Heart left ventricle (tissue), 13 donors: ENCODE data around the gene RSPH6A.

Experiments used
- POLR2A ChIP-seq, 2 donors: fragments of 450-650 bp; IDR thresholded peaks; one replicate each; pipeline ENCODE4 v1.6.1; 2017; ENCODE audit warnings: antibody characterized with exemption in 2 of 2, mild to moderate bottlenecking in 2 of 2, moderate library complexity in 2 of 2
- TF ChIP-seq, protein P1 (sequence below), 12 donors: fragments of 200-600 bp; sonication (generic) in 4 of 12; IDR thresholded peaks; one replicate each; pipeline versions ENCODE4 v1.5.0 to v1.8.0; 2018 to 2022; ENCODE audit warnings: antibody characterized with exemption in 12 of 12, mild to moderate bottlenecking in 5 of 12
- donor health status: ischemic (EF 13 %, LVEDD 7.1; RV severe dilation, severe dysfunction).
- donor health status: DM: no; HTN: yes; CAD: no.
- donor health status: DM: no; HTN: no; CAD: no.
- donor health status: ischemic (EF 25% LVEDD 6.9; RV normal size, moderate dysfunction).
- donor health status: ischemic (EF 25% LVEDD 5.7; RV mildly dilated, moderate dysfunction).
- donor health status: ischemic (EF 35%, LVEDD 5.7; RV mildly dilated, moderate dysfunction).
- donor health status: nonischemic (EF 11% LVEDD 7.7; RV severe dilation, severe dysfunction).
- donor health status: DM: yes; HTN: yes; CAD: no.
- donor health status: PGD.
- donor health status: ischemic (EF 29% LVEDD 5.4; RV normal size, mild dysfunction).
- donor health status: nonischemic (EF 23%, LVEDD 6.1; RV moderate dilation, normal function).

- TF ChIP-seq, protein P1, sequence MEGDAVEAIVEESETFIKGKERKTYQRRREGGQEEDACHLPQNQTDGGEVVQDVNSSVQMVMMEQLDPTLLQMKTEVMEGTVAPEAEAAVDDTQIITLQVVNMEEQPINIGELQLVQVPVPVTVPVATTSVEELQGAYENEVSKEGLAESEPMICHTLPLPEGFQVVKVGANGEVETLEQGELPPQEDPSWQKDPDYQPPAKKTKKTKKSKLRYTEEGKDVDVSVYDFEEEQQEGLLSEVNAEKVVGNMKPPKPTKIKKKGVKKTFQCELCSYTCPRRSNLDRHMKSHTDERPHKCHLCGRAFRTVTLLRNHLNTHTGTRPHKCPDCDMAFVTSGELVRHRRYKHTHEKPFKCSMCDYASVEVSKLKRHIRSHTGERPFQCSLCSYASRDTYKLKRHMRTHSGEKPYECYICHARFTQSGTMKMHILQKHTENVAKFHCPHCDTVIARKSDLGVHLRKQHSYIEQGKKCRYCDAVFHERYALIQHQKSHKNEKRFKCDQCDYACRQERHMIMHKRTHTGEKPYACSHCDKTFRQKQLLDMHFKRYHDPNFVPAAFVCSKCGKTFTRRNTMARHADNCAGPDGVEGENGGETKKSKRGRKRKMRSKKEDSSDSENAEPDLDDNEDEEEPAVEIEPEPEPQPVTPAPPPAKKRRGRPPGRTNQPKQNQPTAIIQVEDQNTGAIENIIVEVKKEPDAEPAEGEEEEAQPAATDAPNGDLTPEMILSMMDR (IDR thresholded peaks at IDR 0.05): no peak
- no peak for TF ChIP-seq POLR2A (IDR thresholded peaks at IDR 0.05)
Observed at GRCh38 chr19:45824041-45824471, 8.9 kb upstream of the RSPH6A start.
